8988T (cell line): ENCODE measurements around the gene ST8SIA1.
"Not testable (repeated sequence)": the region's sequence is repeated elsewhere in the genome, so short reads cannot be mapped to it uniquely, and the experiment has no call there.

Source experiments
- DNase-seq: peaks from one replicate; pipeline ENCODE4 v3.0.0; 2011

Gene ST8SIA1

DNA sequence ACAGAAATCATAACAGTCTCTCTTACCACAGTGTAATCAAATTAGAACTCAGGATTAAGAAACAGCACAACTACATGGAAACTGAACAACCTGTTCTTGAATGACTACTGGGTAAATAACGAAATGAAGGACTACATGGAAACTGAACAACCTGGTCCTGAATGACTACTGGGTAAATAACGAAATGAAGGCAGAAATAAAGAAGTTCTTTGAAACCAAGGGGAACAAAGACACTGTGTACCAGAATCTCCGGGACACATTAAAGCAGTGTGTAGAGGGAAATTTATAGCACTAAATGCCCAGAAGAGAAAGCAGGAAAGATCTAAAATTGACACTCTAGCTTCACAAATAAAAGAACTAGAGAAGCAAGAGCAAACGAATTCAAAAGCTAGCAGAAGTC, 185.2 kb downstream of the ST8SIA1 start:
- DNase-seq, result not testable (repeated sequence)

DNA sequence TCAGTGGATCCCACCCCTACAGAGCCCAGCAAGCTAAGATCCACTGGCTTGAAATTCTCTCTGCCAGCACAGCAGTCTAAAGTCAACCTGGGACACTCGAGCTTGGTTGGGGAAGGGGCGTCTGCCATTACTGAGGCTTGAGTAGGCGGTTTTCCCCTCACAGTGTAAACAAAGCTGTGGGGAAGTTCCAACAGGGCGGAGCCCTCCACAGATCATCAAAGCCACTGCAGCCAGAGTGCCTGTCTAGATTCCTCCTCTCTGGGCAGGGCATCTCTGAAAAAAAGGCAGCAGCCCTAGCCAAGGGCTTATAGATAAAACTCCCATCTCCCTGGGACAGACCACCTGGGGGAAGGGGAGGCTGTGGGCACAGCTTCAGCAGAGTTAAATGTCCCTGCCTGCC, 187.8 kb downstream of the ST8SIA1 start:
- DNase-seq, result not testable (repeated sequence)
